ENCODE measurements around the gene A4GALT.

A4GALT gene

GRCh38 chr22:42664976-42665831, 55.5 kb downstream of the A4GALT start:
- no peak for TF ChIP-seq EZH2phosphoT487 (conservative IDR thresholded peaks at IDR 0.05; ENCODE audit: low read length)
- TF ChIP-seq, protein P1, sequence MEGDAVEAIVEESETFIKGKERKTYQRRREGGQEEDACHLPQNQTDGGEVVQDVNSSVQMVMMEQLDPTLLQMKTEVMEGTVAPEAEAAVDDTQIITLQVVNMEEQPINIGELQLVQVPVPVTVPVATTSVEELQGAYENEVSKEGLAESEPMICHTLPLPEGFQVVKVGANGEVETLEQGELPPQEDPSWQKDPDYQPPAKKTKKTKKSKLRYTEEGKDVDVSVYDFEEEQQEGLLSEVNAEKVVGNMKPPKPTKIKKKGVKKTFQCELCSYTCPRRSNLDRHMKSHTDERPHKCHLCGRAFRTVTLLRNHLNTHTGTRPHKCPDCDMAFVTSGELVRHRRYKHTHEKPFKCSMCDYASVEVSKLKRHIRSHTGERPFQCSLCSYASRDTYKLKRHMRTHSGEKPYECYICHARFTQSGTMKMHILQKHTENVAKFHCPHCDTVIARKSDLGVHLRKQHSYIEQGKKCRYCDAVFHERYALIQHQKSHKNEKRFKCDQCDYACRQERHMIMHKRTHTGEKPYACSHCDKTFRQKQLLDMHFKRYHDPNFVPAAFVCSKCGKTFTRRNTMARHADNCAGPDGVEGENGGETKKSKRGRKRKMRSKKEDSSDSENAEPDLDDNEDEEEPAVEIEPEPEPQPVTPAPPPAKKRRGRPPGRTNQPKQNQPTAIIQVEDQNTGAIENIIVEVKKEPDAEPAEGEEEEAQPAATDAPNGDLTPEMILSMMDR (IDR thresholded peaks at IDR 0.05; ENCODE audit: insufficient read depth, low read length, poor library complexity, severe bottlenecking) = no peak
- Histone ChIP-seq H3K79me2 (ENCODE audit: insufficient read depth, low read length) (no peaks in the 10 kb centered on the region), H4K20me1 (ENCODE audit: low read depth, low read length) (no peaks in the 10 kb centered on the region), H3F3A (ENCODE audit: insufficient read depth) (peaks cover 14% of the 10 kb centered on the region), H3K4me3 (ENCODE audit: insufficient read depth, low read length, poor library complexity, severe bottlenecking) (no peak overlapping the region), H3K36me3 (ENCODE audit: low read length) (no peaks in the 10 kb centered on the region), H2AFZ (ENCODE audit: low read depth, low read length, severe bottlenecking) (no peak overlapping the region), H3K9me2 (replicated peaks; ENCODE audit: insufficient read depth, low read length) (no peaks in the 10 kb centered on the region), H3K4me2 (ENCODE audit: low read depth, low read length, poor library complexity, severe bottlenecking) (peak overlapping the region; percentile 26), H3K27me3 (ENCODE audit: low read length) (no peaks in the 10 kb centered on the region), H3K9me3 (ENCODE audit: insufficient read depth, low read length) (0 out of 2 replicates have a peak, but pooled peaks cover under 1% of the 10 kb centered on the region), H3K9ac (ENCODE audit: low read length) (0 out of 2 replicates have a peak overlapping the region, but pooled peaks have one; percentile 4), H3K27ac (ENCODE audit: low read depth, low read length) (peak overlapping the region; percentile 70)

GRCh38 chr22:42661985-42662831, 58.5 kb downstream of the A4GALT start:
- no peaks in the 10 kb centered on the region for H3K27me3 ChIP-seq (ENCODE audit: low read length)
- no peaks in the 10 kb centered on the region for H3K79me2 ChIP-seq (ENCODE audit: insufficient read depth, low read length)
- H3K9ac ChIP-seq (ENCODE audit: low read length) = peak overlapping the region; percentile 55
- H3K9me2 ChIP-seq (replicated peaks; ENCODE audit: insufficient read depth, low read length) = no peaks in the 10 kb centered on the region
- no peak overlapping the region for H3K27ac ChIP-seq (ENCODE audit: low read depth, low read length)
- TF ChIP-seq, protein P1 (IDR thresholded peaks at IDR 0.05; ENCODE audit: insufficient read depth, low read length, poor library complexity, severe bottlenecking) = peak; percentile 62
- no peak for TF ChIP-seq EZH2phosphoT487 (conservative IDR thresholded peaks at IDR 0.05; ENCODE audit: low read length)
- H4K20me1 ChIP-seq (ENCODE audit: low read depth, low read length) = no peaks in the 10 kb centered on the region
- H3K4me2 ChIP-seq (ENCODE audit: low read depth, low read length, poor library complexity, severe bottlenecking) = peak overlapping the region; percentile 80
- H3K9me3 ChIP-seq (ENCODE audit: insufficient read depth, low read length) = no peaks in the 10 kb centered on the region
- H3F3A ChIP-seq (ENCODE audit: insufficient read depth) = peaks cover 14% of the 10 kb centered on the region
- H2AFZ ChIP-seq (ENCODE audit: low read depth, low read length, severe bottlenecking) = peak overlapping the region; percentile 92
- H3K36me3 ChIP-seq (ENCODE audit: low read length) = no peaks in the 10 kb centered on the region
- peak overlapping the region; percentile 52 for H3K4me3 ChIP-seq (ENCODE audit: insufficient read depth, low read length, poor library complexity, severe bottlenecking)

GRCh38 chr22:42656578-42656977, 64.1 kb downstream of the A4GALT start:
- no peaks in the 10 kb centered on the region for H3K36me3 ChIP-seq (ENCODE audit: low read length)
- no peaks in the 10 kb centered on the region for H3K79me2 ChIP-seq (ENCODE audit: insufficient read depth, low read length)
- no peak overlapping the region for H3K9ac ChIP-seq (ENCODE audit: low read length)
- H3K9me2 ChIP-seq (replicated peaks; ENCODE audit: insufficient read depth, low read length) = no peaks in the 10 kb centered on the region
- H3K27ac ChIP-seq (ENCODE audit: low read depth, low read length) = no peak overlapping the region
- TF ChIP-seq, protein P1 (IDR thresholded peaks at IDR 0.05; ENCODE audit: insufficient read depth, low read length, poor library complexity, severe bottlenecking) = no peak
- TF ChIP-seq EZH2phosphoT487 (conservative IDR thresholded peaks at IDR 0.05; ENCODE audit: low read length) = no peak
- H3K27me3 ChIP-seq (ENCODE audit: low read length) = no peaks in the 10 kb centered on the region
- H2AFZ ChIP-seq (ENCODE audit: low read depth, low read length, severe bottlenecking) = no peak overlapping the region
- H4K20me1 ChIP-seq (ENCODE audit: low read depth, low read length) = no peaks in the 10 kb centered on the region
- no peak overlapping the region for H3K4me2 ChIP-seq (ENCODE audit: low read depth, low read length, poor library complexity, severe bottlenecking)
- H3K9me3 ChIP-seq (ENCODE audit: insufficient read depth, low read length) = no peaks in the 10 kb centered on the region
- no peaks in the 10 kb centered on the region for H3F3A ChIP-seq (ENCODE audit: insufficient read depth)
- H3K4me3 ChIP-seq (ENCODE audit: insufficient read depth, low read length, poor library complexity, severe bottlenecking) = no peak overlapping the region
